Activated T-helper 1 cell treated with anti-CD3 and anti-CD28 coated beads, Interleukin-12 subunit alpha, Interleukin-12 subunit beta, Interleukin-2, Interleukin-4 antibody, amounts not matched to agents 30 ng/mL and 10 ng/mL and 1 ng/mL, durations not matched to agents 14 hours and 24 hours and 36 hours (primary cell): ENCODE results near the gene SUPT4H1. TPM values are rescaled to one million over a fixed set of nuclear protein-coding genes. Genes with fewer than 3 reads are reported as not detected.
A peak's percentile ranks its signal among the peaks of the same experiment; 100 is the strongest.
"Not testable (repeated sequence)": the region's sequence is repeated elsewhere in the genome, so short reads cannot be mapped to it uniquely, and the experiment has no call there.

Source experiments
- DNase-seq: peaks from one replicate; pipeline ENCODE4 v3.0.0; 2021; ENCODE audit warnings: low spot score
- H3K27ac Mint-ChIP-seq: one replicate; pipeline ENCODE4 v1.8.0; 2021; ENCODE audit warnings: mild to moderate bottlenecking, mixed read lengths
- H3K27me3 Mint-ChIP-seq: one replicate; pipeline ENCODE4 v1.8.0; 2022; ENCODE audit warnings: mild to moderate bottlenecking, moderate library complexity, mixed read lengths; ENCODE audit not compliant: insufficient read depth
- H3K36me3 Mint-ChIP-seq: one replicate; pipeline ENCODE4 v1.8.0; 2021; ENCODE audit warnings: low read depth, mixed read lengths
- H3K4me1 Mint-ChIP-seq: one replicate; pipeline ENCODE4 v1.8.0; 2021; ENCODE audit warnings: low read depth, mixed read lengths
- H3K4me3 Mint-ChIP-seq: one replicate; pipeline ENCODE4 v1.8.0; 2021; ENCODE audit warnings: mild to moderate bottlenecking, moderate library complexity, mixed read lengths
- H3K9me3 Mint-ChIP-seq: one replicate; pipeline ENCODE4 v1.8.0; 2021; ENCODE audit warnings: mixed read lengths
- intact Hi-C: fragments of 100-400 bp; cut with micrococcal nuclease; formaldehyde crosslinking; loops from one replicate; pipeline ENCODE4 v1.15.1; 2024
- total RNA-seq: library from RNA; stranded (reverse); gene quantifications from 2 replicates; pipeline ENCODE4 v1.2.3, GENCODE V29; 2022

The SUPT4H1 gene
- 138 and 142 TPM in 2 replicates for total RNA-seq

- DNase-seq: peak; percentile 90
- H3K9me3 Mint-ChIP-seq: no peaks in the 10 kb centered on the region
- H3K36me3 Mint-ChIP-seq: peaks cover 43% of the 10 kb centered on the region
- peak within 1 kb of the TSS; percentile 100 for H3K4me3 Mint-ChIP-seq
- intact Hi-C loops: loop anchor here (1.0 to 5.0 kb wide), 13 partner anchors 8 to 500 kb away; partner anchors contain the start of genes DYNLL2, MKS1, MRPS23 and MTMR4
- peaks cover 59% of the 10 kb centered on the region for H3K4me1 Mint-ChIP-seq
- H3K27ac Mint-ChIP-seq: peak within 1 kb of the TSS; percentile 96
- H3K27me3 Mint-ChIP-seq: no peaks in the 10 kb centered on the region
These were observed at the start of gene SUPT4H1 for GRCh38 chr17:58351831-58352595. Gene SUPT4H1, minus strand, starts transcription at chr17:58352201. Its CDS starts 66 bp downstream, at chr17:58352135.

GRCh38 chr17:58401287-58401686 lies 49.3 kb upstream of the SUPT4H1 start:
- intact Hi-C loops: loop anchor here (5.0 kb wide), 1 partner anchor 34 kb away; no protein-coding TSS in a partner anchor
- Mint-ChIP-seq H3K4me1 (peaks cover 14% of the 10 kb centered on the region), H3K27ac (no peak overlapping the region), H3K4me3 (no peak overlapping the region), H3K27me3 (peaks cover 4% of the 10 kb centered on the region), H3K36me3 (no peaks in the 10 kb centered on the region), H3K9me3 (no peaks in the 10 kb centered on the region)
- DNase-seq: no peak

DNA sequence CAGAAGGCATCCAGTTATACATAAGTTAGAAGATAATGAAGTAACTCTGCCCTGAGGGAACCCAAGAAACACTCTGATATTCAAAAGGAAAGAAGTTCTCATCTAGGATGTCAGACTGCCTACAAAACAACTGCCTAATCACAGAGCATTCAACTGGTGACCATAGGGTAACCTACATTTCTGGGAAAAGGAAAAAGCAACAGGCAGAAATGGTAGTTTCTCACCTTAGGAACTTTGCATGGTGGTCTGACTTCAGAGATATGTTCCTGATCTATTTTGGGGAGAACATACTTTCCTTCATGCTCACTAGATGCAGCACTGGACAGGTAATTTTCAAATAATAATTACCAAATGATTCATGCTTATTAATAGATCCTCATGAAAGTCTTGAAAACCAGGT lies 48.8 kb upstream of the SUPT4H1 start:
- Mint-ChIP-seq H3K27me3 (peaks cover 4% of the 10 kb centered on the region), H3K4me3 (no peak overlapping the region), H3K9me3 (no peaks in the 10 kb centered on the region), H3K27ac (no peak overlapping the region), H3K4me1 (peaks cover 14% of the 10 kb centered on the region), H3K36me3 (no peaks in the 10 kb centered on the region)
- intact Hi-C loops: loop anchor here (5.0 kb wide), 1 partner anchor 34 kb away; no protein-coding TSS in a partner anchor
- no peak for DNase-seq

DNA sequence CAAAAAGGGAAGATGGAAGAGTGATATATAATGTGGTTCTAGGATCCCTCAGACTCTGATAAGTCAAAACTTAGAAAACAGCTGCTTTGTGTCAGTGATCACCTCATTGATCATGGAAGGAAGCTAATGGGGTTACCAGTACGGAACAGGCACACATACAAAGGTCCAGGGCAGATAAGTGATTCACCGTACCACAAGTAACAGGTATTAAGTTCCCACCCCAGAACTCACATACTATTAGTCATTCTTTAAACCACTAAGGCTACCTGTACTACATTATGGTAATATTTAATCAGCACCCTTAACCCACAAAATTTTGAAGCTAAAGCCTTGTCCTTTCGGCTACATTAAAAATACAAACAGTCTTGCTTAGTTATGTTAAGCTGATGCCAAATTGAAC lies 48.0 kb upstream of the SUPT4H1 start:
- Mint-ChIP-seq H3K4me3 (no peak overlapping the region), H3K9me3 (no peaks in the 10 kb centered on the region), H3K27ac (no peak overlapping the region), H3K27me3 (peaks cover 3% of the 10 kb centered on the region), H3K4me1 (peaks cover 14% of the 10 kb centered on the region), H3K36me3 (no peaks in the 10 kb centered on the region)
- intact Hi-C loops: loop anchor here (5.0 kb wide), 1 partner anchor 33 kb away; no protein-coding TSS in a partner anchor
- DNase-seq: no peak

GRCh38 chr17:58398574-58399266 lies 46.7 kb upstream of the SUPT4H1 start:
- Mint-ChIP-seq H3K4me1 (peaks cover 21% of the 10 kb centered on the region), H3K36me3 (no peaks in the 10 kb centered on the region), H3K27ac (no peak overlapping the region), H3K9me3 (no peaks in the 10 kb centered on the region), H3K27me3 (peaks cover 3% of the 10 kb centered on the region), H3K4me3 (no peak overlapping the region)
- intact Hi-C loops: no loop called here
- no peak for DNase-seq

- H3K4me3 Mint-ChIP-seq, H3K27me3 Mint-ChIP-seq, DNase-seq, H3K27ac Mint-ChIP-seq, intact Hi-C loops, H3K9me3 Mint-ChIP-seq, H3K36me3 Mint-ChIP-seq: not testable (repeated sequence)
- H3K4me1 Mint-ChIP-seq: peaks cover 15% of the 10 kb centered on the region
These were observed 45.4 kb upstream of the SUPT4H1 start for GRCh38 chr17:58397421-58397820.

DNA sequence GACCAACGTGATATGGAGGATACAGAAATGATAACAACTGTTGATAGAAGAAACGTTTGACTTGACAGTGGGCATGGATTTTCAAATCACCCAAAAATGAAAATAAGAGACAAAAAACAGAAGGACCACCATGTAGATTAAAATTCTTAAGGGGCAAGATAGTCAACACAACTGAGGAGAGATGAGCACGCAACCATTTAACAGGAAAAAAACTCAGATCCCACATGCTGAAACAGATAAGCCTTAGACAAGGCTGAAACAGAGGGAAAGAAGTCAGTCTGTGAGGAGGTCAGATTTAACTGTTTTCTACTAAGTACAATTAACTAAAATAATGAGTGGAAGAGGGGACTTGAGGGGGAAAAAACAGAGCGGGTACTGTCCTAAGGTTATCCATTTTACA lies 44.2 kb upstream of the SUPT4H1 start:
- intact Hi-C loops: no loop called here
- DNase-seq: no peak
- Mint-ChIP-seq H3K27me3 (peaks cover 5% of the 10 kb centered on the region), H3K36me3 (no peaks in the 10 kb centered on the region), H3K27ac (no peak overlapping the region), H3K9me3 (no peaks in the 10 kb centered on the region), H3K4me3 (no peak overlapping the region), H3K4me1 (peaks cover 7% of the 10 kb centered on the region)

DNA sequence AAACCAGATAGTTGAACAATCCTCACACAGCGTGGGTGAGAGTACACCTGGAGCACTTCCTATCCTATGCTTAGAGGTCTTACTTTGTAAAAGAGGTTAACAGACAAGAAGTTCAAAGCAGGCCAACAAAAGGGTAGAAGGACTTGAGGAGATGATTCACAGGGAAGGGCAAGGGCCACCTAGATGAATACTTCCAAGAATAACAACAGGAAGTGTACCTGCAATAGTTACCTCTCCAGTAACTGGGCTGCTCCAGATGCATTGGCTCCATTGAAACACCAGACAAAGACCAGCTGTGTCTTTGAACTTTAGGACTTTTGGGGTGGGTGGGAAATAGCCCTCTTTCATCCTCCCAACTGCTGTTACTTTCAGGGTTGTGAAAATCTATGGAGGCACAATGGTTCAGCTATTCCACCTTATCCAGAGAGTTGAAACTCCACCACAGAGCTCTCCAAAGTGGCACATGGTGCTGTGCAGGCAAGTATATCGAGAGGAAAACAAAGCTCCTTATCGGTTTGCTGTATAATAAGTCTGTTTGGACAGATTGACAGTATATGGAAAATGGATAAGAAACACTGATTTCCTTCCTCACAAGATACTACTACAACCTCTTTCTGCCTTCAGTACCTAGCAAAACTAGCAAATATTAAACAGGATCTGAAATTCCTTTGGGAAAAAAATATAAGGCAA lies 42.7 kb upstream of the SUPT4H1 start:
- no peak overlapping the region for H3K27ac Mint-ChIP-seq
- H3K36me3 Mint-ChIP-seq: no peaks in the 10 kb centered on the region
- intact Hi-C loops: no loop called here
- no peak overlapping the region for H3K4me3 Mint-ChIP-seq
- H3K9me3 Mint-ChIP-seq: no peaks in the 10 kb centered on the region
- H3K27me3 Mint-ChIP-seq: peaks cover 5% of the 10 kb centered on the region
- peaks cover 7% of the 10 kb centered on the region for H3K4me1 Mint-ChIP-seq
- no peak for DNase-seq

DNA sequence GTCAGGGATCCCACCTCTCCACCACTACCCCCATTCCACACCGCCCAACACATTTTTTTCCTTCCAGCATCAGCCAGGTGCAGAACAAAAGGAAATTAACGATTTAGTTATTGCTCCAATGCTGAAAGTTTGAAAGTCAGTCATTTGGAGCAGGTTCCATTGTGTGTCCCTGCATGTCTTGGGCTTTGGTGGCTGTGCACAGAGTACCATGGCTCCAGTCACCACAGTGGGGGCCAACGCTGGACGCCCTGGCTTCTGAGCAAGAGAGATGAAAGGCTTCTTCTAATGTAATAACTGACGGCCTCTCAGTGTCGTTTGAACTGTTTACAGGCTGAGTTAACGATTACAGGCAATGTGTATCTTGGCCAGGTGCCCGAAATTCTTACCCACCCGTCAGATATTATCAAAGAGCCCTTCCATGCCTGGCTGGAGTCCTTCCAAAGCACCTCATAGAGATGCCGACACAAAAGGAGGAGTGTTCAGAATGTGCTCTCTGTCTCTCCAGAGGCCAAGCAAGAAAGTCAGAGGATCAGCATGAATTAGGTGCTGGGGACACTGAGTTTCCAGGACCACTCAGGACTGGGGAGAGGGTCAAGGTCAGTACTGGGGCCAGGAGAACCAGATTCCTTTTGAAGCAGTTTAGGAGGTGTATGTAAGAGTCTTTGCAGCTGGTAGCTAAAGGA lies 39.4 kb upstream of the SUPT4H1 start:
- peaks cover 5% of the 10 kb centered on the region for H3K27me3 Mint-ChIP-seq
- peaks cover 7% of the 10 kb centered on the region for H3K4me1 Mint-ChIP-seq
- DNase-seq: no peak
- H3K4me3 Mint-ChIP-seq: no peak overlapping the region
- no peak overlapping the region for H3K27ac Mint-ChIP-seq
- H3K9me3 Mint-ChIP-seq: no peaks in the 10 kb centered on the region
- intact Hi-C loops: no loop called here
- H3K36me3 Mint-ChIP-seq: peaks cover under 1% of the 10 kb centered on the region

DNA sequence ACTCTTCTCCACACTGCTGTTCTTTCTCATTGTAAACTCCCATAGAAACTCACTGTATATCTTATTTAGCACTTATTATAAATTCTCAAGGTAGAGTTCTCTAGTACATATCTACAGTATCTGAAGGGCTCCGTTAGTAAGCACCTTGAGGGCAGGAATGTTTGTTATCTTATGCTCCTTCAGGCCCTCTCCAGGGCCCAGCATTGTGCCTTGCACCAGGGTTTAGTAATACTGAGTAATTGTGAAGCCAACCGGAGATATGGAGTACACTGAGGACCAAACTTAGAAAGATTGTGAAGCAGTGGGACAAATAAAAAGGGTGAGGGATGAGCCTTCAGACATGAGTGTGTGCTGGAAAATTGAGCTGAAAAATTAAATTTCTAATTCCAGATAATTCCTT lies 38.9 kb upstream of the SUPT4H1 start:
- Mint-ChIP-seq H3K4me1 (peaks cover 7% of the 10 kb centered on the region), H3K27ac (no peak overlapping the region), H3K9me3 (no peaks in the 10 kb centered on the region), H3K4me3 (no peak overlapping the region), H3K36me3 (peaks cover 1% of the 10 kb centered on the region), H3K27me3 (peaks cover 5% of the 10 kb centered on the region)
- intact Hi-C loops: no loop called here
- DNase-seq: no peak

- Mint-ChIP-seq H3K9me3 (no peaks in the 10 kb centered on the region), H3K27me3 (peaks cover 5% of the 10 kb centered on the region), H3K4me3 (no peak overlapping the region), H3K36me3 (peaks cover 1% of the 10 kb centered on the region), H3K27ac (no peak overlapping the region), H3K4me1 (no peaks in the 10 kb centered on the region)
- intact Hi-C loops: no loop called here
- no peak for DNase-seq
These were observed 36.5 kb upstream of the SUPT4H1 start for GRCh38 chr17:58388302-58389190.

DNA sequence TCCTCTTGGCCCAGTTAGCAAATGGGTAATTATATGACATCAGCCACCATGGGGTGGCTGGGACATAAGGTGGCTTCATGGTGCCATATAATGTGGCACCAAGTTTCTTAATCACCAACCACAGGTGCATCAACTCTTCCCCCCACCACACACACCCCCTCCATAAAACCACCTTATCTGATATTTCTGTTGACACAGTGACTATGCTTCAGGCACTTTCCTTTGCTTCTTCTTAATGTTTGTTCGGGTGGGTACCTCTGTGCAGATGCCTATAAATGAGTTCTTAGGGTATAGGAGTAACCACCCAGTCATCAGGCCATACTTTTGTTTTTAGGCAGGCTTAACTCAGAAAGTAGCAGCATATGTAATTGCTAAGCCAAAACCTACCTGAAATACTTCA lies 35.8 kb upstream of the SUPT4H1 start:
- peaks cover 5% of the 10 kb centered on the region for H3K4me1 Mint-ChIP-seq
- no peak overlapping the region for H3K4me3 Mint-ChIP-seq
- no peak for DNase-seq
- intact Hi-C loops: no loop called here
- H3K36me3 Mint-ChIP-seq: peaks cover 1% of the 10 kb centered on the region
- H3K9me3 Mint-ChIP-seq: no peaks in the 10 kb centered on the region
- no peak overlapping the region for H3K27ac Mint-ChIP-seq
- H3K27me3 Mint-ChIP-seq: peaks cover 5% of the 10 kb centered on the region
